GM12873 (cell line): ENCODE measurements around the gene KLF7.
A peak's percentile ranks its signal among the peaks of the same experiment; 100 is the strongest.

Source experiments
- CTCF ChIP-seq: IDR thresholded peaks from 2 replicates; pipeline ENCODE4 v1.5.1; 2012; ENCODE audit warnings: low read depth, mild to moderate bottlenecking, moderate library complexity, low read length, control low read depth; ENCODE audit not compliant: insufficient read depth; ENCODE audit errors: missing control alignments

The KLF7 gene

GRCh38 chr2:207166349-207167098 is 776 bp upstream of the KLF7 start:
- TF ChIP-seq CTCF: peak; percentile 18

GRCh38 chr2:207166039-207166348 is 246 bp upstream of the KLF7 start:
- TF ChIP-seq CTCF: no peak

- TF ChIP-seq CTCF: no peak
Observed at GRCh38 chr2:207164006-207164831, 1.5 kb downstream of the KLF7 start.

- TF ChIP-seq CTCF: no peak
Observed at GRCh38 chr2:207163756-207164005, 2.1 kb downstream of the KLF7 start.

GRCh38 chr2:207163053-207163755 is 2.5 kb downstream of the KLF7 start:
- no peak for TF ChIP-seq CTCF

- TF ChIP-seq CTCF: no peak
Observed at GRCh38 chr2:207162316-207162715, 3.4 kb downstream of the KLF7 start.
